CD4-positive, alpha-beta T cell treated with Interleukin-1 beta for 1 hour (primary cell): ENCODE data around the gene SVIL.
"Not testable (repeated sequence)": the region's sequence is repeated elsewhere in the genome, so short reads cannot be mapped to it uniquely, and the experiment has no call there.

Experiments used
- DNase-seq, 2 donors: peaks; one replicate each; pipeline ENCODE4 v3.0.0-alpha.2; 2020 to 2022

SVIL gene

DNA sequence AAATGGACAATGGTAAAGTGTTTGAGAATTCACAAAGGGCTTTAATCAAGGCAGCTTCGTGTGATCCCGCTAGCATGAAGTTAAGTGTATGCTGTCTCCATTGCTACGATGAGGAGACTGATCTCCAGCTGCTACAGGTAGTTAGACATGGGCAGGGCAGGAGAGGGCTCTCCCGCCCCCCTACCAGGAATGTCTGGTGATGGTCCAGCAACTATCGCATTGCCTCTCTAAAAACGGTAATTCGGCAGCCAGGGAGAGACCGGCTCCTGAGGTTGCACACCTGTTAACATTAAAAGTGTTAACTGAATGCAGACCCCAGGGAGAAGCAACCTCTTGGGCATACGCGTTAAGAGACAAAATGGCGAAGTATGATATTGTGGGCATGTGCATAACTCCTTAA lies 37.9 kb downstream of the SVIL start:
- no peak for DNase-seq

GRCh38 chr10:29596356-29596755 lies 38.4 kb downstream of the SVIL start:
- DNase-seq, result no peak

- no peak for DNase-seq
These were observed 39.0 kb downstream of the SVIL start for GRCh38 chr10:29595636-29596225.

GRCh38 chr10:29595146-29595545 lies 39.6 kb downstream of the SVIL start:
- DNase-seq, result no peak

DNA sequence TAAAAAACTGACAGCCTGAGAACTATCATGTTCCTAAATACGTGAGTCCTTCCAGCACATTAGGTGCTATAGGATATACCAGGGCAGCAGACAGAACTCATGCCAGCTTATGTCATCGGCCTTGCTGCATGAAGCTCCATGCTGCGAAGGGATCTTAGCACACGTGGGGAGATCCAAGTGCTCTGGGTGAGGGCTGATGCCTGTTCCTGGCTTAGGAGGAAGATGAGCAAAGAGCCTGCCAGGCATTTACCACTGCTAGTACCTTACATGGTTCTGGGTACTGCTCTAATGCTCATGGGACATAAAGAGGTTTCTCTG lies 43.2 kb downstream of the SVIL start:
- no peak for DNase-seq

DNA sequence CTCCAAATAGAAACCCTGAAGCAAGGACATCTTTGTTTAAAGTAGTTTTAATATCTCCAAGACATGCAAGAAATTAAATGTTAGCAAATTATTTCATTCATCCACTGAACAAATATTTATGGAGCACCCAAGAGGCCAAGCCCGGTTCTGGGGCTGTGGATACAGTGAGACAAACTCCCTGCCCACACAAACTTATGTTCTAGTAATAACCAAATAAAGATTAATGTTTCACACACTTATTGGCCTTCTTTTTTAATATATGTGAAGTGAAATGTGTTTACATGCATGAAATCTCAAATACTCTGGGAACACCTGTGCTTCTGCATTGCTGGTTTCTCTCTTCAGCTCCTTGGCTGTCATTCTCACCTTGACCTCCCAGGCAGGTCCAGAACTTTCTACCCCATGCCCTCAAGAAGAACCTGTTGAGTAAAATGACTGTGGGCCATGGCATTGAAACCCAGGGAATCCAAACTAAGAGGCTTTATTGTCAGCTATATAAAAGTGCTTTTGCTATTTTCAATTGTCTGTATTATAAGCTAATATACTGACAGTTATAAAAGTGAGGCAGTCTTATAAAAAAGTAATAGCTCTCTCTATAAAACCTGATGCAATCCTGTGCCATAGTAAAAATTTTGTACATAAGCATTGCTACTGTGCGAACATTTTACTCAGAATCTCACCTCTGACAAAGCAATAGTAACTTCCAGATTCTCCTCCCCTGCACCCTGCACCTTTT lies 43.7 kb downstream of the SVIL start:
- no peak for DNase-seq

DNA sequence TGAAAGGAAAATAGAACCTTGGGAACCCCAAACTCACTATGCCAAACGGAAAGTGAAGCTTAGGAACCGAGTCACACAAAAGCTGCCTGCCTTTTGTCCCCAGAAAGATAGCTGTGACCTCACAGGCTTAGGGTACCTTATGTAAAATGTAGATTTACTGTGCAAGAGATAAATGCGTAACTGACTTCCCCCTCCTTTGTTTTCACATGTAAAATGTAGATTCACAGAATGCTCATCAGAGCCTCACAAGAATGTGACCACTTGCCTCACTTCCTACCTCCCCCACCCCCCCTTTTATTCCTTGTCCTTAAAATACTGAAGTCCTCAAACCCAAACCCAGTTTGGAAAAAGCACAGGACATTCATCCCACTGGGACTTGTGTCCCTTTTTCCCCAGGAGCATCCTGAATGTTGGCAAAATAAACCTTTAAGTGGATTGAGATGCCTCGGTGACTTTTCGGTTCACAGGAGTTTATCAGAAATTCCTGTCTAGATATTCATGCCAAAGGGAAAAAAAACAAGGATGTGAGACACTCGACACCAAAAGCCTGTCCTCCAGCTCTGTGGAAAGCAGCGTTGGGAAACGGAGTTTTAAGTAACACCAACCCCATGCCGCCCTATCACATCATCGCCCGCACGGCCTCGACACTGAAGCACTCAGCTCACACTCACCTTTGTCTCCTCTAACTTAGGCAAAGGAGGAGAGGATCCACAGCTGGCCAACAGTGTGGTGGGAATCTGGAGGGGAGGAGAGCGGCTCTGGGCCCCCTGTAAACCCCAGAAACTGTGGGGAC lies 45.9 kb downstream of the SVIL start:
- no peak for DNase-seq

DNA sequence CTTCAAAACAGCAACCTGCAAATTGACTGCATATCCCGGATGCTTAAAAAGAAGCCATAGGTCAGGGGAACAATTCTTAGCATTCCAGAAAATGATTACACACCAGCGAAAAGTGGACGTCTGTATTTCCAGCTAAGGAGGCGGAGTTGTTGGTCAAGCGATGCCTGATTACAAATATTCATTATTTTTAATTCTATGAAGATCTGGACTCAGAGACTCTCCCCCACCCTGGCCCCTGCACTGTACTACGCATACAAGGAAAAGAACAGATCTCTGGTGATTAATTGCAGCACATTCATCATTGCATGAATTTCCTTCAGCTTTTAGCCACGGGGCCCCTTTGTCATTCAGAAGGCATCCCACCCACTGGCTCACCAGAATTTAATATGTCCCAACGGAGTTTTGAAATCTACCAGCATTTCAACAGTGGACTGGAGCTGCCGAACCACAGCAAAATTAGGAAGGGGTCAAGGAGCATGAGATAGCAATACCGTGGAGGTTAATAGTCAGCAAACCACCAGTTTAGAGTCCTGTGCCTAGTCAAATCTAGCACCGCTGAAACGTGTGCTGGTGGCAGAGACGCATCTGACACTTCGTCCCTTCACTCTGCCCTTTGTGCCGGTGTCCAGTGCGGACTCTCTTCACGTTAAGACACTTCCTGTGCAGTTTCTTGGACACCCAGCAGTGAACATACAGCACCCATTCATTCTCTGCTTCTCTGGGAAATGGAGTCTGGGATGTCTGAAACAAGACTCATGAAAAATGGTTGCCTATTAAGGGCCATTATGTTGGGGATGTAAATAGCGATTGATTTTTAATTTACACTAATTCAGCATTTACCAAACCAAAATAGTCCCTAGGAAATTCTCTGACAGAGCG lies 46.8 kb downstream of the SVIL start:
- DNase-seq, result not testable (repeated sequence)

DNA sequence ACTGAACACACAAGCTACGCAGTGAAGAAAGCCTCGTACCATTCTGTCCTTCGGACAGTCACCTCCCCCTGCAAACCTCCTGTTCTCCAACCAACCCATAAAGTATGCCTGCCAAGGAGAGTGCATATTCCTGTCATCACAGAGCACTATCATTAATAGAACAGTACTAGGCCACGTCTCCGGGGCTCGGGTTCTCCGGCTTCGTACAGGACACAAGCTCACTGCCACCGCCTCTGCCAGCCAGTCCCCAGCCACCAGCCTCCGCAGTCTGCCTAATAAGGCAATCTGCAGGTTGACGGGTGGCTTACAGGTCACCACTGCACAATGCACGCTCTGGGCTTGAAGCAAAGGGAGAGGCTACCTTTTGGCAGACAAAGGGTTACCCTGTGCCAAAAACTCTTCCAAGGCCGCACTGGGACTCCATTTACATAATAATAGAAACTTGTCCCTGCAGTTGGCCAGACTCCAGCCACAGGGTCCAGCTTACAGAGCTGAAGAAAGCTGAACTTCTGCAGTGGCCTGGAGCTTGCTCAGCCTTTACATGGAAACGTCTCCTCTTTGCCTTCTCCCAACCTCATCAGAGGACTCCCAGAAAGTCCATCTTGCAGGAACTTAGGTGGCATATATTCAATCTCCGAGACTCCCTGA lies 47.5 kb downstream of the SVIL start:
- not testable (repeated sequence) for DNase-seq

DNA sequence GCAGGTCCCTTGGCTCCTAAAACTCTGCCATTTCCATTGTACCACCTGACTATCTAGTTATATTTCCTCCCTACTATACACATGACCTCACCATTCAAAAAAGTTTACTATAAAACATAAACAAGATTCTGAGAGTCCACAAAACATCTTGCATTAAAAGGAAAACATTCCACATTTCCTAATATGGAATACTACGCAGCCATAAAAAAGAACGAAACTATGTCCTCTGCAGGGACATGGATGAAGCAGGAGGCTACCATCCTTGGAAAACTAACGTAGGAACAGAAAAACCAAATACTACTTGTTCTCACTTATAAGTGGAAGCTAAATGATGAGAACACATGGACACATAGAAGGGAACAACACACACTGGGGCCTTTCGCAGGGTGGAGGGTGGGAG lies 48.3 kb downstream of the SVIL start:
- no peak for DNase-seq

- no peak for DNase-seq
These were observed 49.2 kb downstream of the SVIL start for GRCh38 chr10:29585488-29585976.

GRCh38 chr10:29584436-29584835 lies 50.3 kb downstream of the SVIL start:
- no peak for DNase-seq

- DNase-seq, result no peak
These were observed 51.1 kb downstream of the SVIL start for GRCh38 chr10:29583674-29584073.

GRCh38 chr10:29582769-29583168 lies 52.0 kb downstream of the SVIL start:
- DNase-seq, result not testable (repeated sequence)

GRCh38 chr10:29579455-29579970 lies 55.3 kb downstream of the SVIL start:
- DNase-seq, result no peak

DNA sequence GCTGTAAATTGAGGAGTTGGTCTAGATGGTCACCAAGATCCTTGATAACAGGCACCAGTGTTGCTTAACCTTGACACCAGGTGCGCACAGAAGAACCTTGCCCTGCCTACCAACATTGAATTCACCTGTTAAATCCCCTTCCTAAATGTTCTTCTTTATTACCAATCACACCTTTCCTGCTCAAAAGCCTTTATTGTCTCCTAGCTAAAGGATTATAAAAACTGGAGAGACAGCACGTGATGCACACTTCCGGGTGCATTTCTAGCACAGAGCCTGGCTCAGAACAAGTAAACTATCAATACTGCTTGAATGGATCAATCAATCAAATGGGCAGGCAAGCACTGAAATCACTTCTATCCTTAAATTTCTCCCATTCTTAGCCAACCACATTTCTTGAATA lies 56.3 kb downstream of the SVIL start:
- DNase-seq, result no peak

- no peak for DNase-seq
These were observed 58.1 kb downstream of the SVIL start for GRCh38 chr10:29576681-29577080.

DNA sequence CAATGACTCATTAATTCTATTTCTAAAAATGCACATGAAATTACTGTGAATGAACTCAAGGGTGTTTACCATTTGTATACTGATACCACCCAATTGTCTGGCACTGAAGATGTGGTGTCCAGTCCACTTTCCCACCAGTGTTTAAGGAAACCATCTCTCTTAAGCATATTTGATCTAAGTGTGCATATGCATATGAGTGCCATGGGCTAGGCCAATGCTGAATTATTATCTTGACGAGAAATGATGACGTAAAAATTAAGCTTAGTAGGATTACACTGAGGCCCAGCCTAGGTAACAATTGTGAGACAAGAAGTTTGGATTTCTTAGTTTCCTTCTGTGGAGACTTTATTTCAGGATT lies 59.7 kb downstream of the SVIL start:
- no peak for DNase-seq

DNA sequence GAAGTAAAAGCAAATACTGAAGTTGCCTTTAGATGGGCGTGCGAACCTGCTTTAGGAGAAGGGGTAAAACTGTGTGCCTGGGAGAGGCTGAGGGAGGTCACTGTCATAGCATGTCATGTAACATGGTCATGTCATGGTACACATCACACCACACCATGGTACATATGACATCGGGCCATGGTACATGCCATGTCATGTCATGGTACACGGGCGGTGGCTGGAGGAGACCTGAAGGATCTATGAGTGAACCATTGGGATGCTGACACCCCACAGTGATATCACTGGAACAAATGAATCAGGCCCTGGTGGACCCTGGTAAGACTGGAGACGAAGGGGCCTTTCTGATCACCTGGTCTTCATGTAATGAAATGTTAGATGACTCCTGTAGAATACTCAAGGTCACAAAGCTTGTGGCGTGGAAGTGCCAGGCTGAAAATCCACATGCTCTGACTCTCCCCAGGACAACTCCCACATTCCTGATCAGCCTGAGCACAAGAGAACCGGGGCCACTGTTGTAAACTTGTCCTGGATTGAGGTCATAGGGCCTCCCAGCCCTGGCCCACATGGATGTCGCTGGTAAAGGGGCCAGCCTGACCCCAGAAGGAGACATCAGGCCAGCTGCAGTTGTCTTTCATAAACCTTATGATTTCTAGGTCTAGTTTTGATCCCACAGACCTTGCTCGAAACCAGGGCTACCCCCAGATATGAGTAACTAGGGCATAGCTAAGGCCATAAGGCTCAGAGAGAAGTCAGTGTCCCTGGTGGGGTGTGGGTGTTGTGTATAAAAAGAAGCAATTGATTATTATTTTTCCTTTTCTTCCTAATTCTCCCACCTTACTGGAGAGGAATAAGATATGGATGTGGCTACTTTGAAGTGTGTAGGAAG lies 60.3 kb downstream of the SVIL start:
- DNase-seq, result not testable (repeated sequence)

GRCh38 chr10:29570248-29570647 lies 64.5 kb downstream of the SVIL start:
- DNase-seq, result not testable (repeated sequence)

DNA sequence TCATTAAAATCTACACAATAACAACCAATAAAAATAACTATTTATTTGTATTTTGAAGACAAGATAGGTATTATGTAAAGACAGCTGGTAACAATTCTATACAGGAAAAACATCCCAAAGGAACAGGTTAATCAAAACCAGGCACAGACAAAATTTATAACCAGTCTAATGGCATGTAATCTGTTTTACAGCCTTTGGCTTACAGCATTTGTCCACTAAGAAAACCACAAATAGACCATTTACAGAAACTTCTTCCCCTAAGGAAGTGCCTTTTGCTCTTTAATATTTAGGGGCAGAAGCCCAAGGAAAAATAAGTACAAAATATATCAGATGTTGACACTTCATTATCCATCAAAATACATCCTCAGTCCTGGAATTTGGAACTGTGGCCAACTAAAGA lies 65.0 kb downstream of the SVIL start:
- DNase-seq, result no peak
